HepG2 (cell line): ENCODE data around the gene NCOA4. TPM values are rescaled to one million over a fixed set of nuclear protein-coding genes. Genes with fewer than 3 reads are reported as not detected.
"Not testable (repeated sequence)": the region's sequence is repeated elsewhere in the genome, so short reads cannot be mapped to it uniquely, and the experiment has no call there.

Experiments used
- CCDC6 ChIP-seq: sonication (generic); formaldehyde crosslinking; IDR thresholded peaks from 2 replicates; pipeline ENCODE4 v1.8.1; 2022; ENCODE audit warnings: mild to moderate bottlenecking, missing genetic modification reagents, moderate library complexity
- FOXO1 ChIP-seq: sonication (generic); formaldehyde crosslinking; IDR thresholded peaks from 2 replicates; pipeline ENCODE4 v1.4.0; 2020; ENCODE audit warnings: missing genetic modification reagents
- GABPA ChIP-seq, 2 experiments: IDR thresholded peaks; 2 replicates each; pipeline ENCODE4 v1.6.1; 2011 to 2016; ENCODE audit warnings: low read depth in 2 of 2, low read length in 1 of 2, missing biosample characterization in 1 of 2, missing genetic modification characterization in 1 of 2
- GATAD1 ChIP-seq: IDR thresholded peaks from 2 replicates; pipeline ENCODE4 v1.6.1; 2016; ENCODE audit warnings: missing genetic modification reagents, missing compliant biosample characterization
- HMG20A ChIP-seq: IDR thresholded peaks from 2 replicates; pipeline ENCODE4 v1.6.1; 2016; ENCODE audit warnings: borderline replicate concordance
- ONECUT2 ChIP-seq: sonication (generic); formaldehyde crosslinking; IDR thresholded peaks from 2 replicates; pipeline ENCODE4 v1.4.0; 2020; ENCODE audit warnings: missing genetic modification reagents
- POLR2AphosphoS5 ChIP-seq: IDR thresholded peaks from 2 replicates; pipeline ENCODE4 v1.6.1; 2012; ENCODE audit warnings: low read depth, low read length
- POLR2G ChIP-seq: fragments of 200-400 bp; formaldehyde crosslinking; IDR thresholded peaks from 2 replicates; pipeline ENCODE4 v1.6.1; 2018; ENCODE audit warnings: mild to moderate bottlenecking, low read depth, low read length, moderate library complexity
- RXRB ChIP-seq: IDR thresholded peaks from 2 replicates; pipeline ENCODE4 v1.6.1; 2016; ENCODE audit warnings: borderline replicate concordance, missing genetic modification reagents, missing compliant biosample characterization
- SIX1 ChIP-seq: sonication (generic); formaldehyde crosslinking; IDR thresholded peaks from 2 replicates; pipeline ENCODE4 v1.4.0; 2020; ENCODE audit warnings: missing genetic modification reagents, borderline replicate concordance
- SRF ChIP-seq: IDR thresholded peaks from 2 replicates; pipeline ENCODE4 v1.6.1; 2011; ENCODE audit warnings: mild to moderate bottlenecking, low read depth, low read length, moderate library complexity
- ZNF614 ChIP-seq: IDR thresholded peaks from 2 replicates; pipeline ENCODE4 v1.6.1; 2018; ENCODE audit warnings: missing biosample characterization, missing genetic modification reagents, inconsistent platforms, borderline replicate concordance
- polyA plus RNA-seq, 8 experiments: library from polyadenylated mRNA; depleted of rRNA in 3 of 8; stranded (reverse) in 7 of 8; unstranded in 1 of 8; fragments of >200 nt; fragmentation: Illumina TruSeq in 4 of 8; extraction: Trizol in 4 of 8; gene quantifications; 2 replicates each; pipeline versions ENCODE4 v1.2.1 to v1.2.3, GENCODE V29; 2011 to 2016; ENCODE audit warnings: low read depth in 4 of 8, missing spikeins in 1 of 8, mixed read lengths in 1 of 8; ENCODE audit not compliant: insufficient read depth in 1 of 8
- total RNA-seq, 5 experiments: library from RNA; depleted of rRNA; stranded (reverse); fragments of >200 nt; fragmentation: Illumina TruSeq; extraction: Trizol; gene quantifications; 2 replicates each; pipeline ENCODE4 v1.2.3, GENCODE V29; 2016; ENCODE audit warnings: low read depth in 1 of 5
- TF ChIP-seq, protein P1 (sequence below): IDR thresholded peaks from 2 replicates; pipeline ENCODE4 v1.6.1; 2016; ENCODE audit warnings: low read depth, missing genetic modification reagents, missing compliant biosample characterization
- TF ChIP-seq, protein P2 (sequence below): sonication (generic); formaldehyde crosslinking; IDR thresholded peaks from 2 replicates; pipeline ENCODE4 v1.5.1; 2020; ENCODE audit warnings: mild to moderate bottlenecking, missing genetic modification reagents, moderate library complexity
- TF ChIP-seq, protein P3 (sequence below): sonication (generic); formaldehyde crosslinking; IDR thresholded peaks from 2 replicates; pipeline ENCODE4 v1.4.0; 2020; ENCODE audit warnings: mild to moderate bottlenecking, missing genetic modification reagents, borderline replicate concordance

NCOA4 gene
- total and polyA plus RNA-seq, 2 of the 13 experiments (the other 11 are each of a cell fraction or from before 2014, with no cell fraction given): 306 to 400 TPM

DNA sequence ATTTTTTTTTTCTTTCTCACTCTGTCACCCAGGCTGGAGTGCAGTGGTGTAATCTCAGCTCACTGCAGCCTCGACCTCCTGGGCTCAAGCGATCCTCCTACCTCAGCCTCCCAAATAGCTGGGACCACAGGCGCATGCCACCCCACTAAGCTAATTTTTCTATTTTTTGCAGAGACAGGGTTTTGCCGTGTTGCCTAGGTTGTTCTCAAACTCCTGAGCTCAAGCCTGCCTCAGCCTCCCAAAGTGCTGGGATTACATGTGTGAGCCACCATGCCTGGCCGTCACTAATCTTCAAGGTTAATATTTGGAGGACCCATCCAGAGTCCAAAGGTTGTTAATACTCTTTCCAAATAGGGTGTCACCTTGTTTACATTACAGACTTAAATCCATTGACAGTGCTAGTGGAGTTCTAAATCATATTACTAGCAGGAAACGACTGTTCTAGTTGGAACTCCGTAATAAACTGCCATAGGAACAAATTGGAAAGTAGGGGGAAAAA, 28.2 kb downstream of the NCOA4 start (continued):
- TF ChIP-seq, protein P1, sequence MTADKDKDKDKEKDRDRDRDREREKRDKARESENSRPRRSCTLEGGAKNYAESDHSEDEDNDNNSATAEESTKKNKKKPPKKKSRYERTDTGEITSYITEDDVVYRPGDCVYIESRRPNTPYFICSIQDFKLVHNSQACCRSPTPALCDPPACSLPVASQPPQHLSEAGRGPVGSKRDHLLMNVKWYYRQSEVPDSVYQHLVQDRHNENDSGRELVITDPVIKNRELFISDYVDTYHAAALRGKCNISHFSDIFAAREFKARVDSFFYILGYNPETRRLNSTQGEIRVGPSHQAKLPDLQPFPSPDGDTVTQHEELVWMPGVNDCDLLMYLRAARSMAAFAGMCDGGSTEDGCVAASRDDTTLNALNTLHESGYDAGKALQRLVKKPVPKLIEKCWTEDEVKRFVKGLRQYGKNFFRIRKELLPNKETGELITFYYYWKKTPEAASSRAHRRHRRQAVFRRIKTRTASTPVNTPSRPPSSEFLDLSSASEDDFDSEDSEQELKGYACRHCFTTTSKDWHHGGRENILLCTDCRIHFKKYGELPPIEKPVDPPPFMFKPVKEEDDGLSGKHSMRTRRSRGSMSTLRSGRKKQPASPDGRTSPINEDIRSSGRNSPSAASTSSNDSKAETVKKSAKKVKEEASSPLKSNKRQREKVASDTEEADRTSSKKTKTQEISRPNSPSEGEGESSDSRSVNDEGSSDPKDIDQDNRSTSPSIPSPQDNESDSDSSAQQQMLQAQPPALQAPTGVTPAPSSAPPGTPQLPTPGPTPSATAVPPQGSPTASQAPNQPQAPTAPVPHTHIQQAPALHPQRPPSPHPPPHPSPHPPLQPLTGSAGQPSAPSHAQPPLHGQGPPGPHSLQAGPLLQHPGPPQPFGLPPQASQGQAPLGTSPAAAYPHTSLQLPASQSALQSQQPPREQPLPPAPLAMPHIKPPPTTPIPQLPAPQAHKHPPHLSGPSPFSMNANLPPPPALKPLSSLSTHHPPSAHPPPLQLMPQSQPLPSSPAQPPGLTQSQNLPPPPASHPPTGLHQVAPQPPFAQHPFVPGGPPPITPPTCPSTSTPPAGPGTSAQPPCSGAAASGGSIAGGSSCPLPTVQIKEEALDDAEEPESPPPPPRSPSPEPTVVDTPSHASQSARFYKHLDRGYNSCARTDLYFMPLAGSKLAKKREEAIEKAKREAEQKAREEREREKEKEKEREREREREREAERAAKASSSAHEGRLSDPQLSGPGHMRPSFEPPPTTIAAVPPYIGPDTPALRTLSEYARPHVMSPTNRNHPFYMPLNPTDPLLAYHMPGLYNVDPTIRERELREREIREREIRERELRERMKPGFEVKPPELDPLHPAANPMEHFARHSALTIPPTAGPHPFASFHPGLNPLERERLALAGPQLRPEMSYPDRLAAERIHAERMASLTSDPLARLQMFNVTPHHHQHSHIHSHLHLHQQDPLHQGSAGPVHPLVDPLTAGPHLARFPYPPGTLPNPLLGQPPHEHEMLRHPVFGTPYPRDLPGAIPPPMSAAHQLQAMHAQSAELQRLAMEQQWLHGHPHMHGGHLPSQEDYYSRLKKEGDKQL (CRISPR knock-in tag): 0 out of 2 replicates have a peak, but pooled peaks have one; percentile 50
- TF ChIP-seq SIX1 (peak; percentile 43; the same call in 1 of the 2 replicates), RXRB (CRISPR knock-in tag) (peak; percentile 65), SRF (peak; percentile 64; the same call in 1 of the 2 replicates), POLR2AphosphoS5 (peak; percentile 32; the same call in 1 of the 2 replicates), CCDC6 (peak; percentile 36; the same call in 1 of the 2 replicates), ONECUT2 (CRISPR knock-in tag) (0 out of 2 replicates have a peak, but pooled peaks have one; percentile 18), ZNF614 (CRISPR knock-in tag) (0 out of 2 replicates have a peak, but pooled peaks have one; percentile 47), POLR2G (peak; percentile 47; the same call in 1 of the 2 replicates), FOXO1 (CRISPR knock-in tag) (peak; percentile 55), GABPA (CRISPR knock-in tag; IDR thresholded peaks at IDR 0.05; ENCODE audit: low read depth) (peak; percentile 52; the same call in 1 of the 2 replicates), GATAD1 (CRISPR knock-in tag) (peak; percentile 52), HMG20A (CRISPR knock-in tag) (peak; percentile 79)
- TF ChIP-seq, protein P2, sequence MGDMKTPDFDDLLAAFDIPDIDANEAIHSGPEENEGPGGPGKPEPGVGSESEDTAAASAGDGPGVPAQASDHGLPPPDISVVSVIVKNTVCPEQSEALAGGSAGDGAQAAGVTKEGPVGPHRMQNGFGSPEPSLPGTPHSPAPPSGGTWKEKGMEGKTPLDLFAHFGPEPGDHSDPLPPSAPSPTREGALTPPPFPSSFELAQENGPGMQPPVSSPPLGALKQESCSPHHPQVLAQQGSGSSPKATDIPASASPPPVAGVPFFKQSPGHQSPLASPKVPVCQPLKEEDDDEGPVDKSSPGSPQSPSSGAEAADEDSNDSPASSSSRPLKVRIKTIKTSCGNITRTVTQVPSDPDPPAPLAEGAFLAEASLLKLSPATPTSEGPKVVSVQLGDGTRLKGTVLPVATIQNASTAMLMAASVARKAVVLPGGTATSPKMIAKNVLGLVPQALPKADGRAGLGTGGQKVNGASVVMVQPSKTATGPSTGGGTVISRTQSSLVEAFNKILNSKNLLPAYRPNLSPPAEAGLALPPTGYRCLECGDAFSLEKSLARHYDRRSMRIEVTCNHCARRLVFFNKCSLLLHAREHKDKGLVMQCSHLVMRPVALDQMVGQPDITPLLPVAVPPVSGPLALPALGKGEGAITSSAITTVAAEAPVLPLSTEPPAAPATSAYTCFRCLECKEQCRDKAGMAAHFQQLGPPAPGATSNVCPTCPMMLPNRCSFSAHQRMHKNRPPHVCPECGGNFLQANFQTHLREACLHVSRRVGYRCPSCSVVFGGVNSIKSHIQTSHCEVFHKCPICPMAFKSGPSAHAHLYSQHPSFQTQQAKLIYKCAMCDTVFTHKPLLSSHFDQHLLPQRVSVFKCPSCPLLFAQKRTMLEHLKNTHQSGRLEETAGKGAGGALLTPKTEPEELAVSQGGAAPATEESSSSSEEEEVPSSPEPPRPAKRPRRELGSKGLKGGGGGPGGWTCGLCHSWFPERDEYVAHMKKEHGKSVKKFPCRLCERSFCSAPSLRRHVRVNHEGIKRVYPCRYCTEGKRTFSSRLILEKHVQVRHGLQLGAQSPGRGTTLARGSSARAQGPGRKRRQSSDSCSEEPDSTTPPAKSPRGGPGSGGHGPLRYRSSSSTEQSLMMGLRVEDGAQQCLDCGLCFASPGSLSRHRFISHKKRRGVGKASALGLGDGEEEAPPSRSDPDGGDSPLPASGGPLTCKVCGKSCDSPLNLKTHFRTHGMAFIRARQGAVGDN (CRISPR knock-in tag): peak; percentile 49
- not testable (repeated sequence) for TF ChIP-seq GABPA (IDR thresholded peaks at IDR 0.05; ENCODE audit: low read depth, low read length)
- TF ChIP-seq, protein P3, sequence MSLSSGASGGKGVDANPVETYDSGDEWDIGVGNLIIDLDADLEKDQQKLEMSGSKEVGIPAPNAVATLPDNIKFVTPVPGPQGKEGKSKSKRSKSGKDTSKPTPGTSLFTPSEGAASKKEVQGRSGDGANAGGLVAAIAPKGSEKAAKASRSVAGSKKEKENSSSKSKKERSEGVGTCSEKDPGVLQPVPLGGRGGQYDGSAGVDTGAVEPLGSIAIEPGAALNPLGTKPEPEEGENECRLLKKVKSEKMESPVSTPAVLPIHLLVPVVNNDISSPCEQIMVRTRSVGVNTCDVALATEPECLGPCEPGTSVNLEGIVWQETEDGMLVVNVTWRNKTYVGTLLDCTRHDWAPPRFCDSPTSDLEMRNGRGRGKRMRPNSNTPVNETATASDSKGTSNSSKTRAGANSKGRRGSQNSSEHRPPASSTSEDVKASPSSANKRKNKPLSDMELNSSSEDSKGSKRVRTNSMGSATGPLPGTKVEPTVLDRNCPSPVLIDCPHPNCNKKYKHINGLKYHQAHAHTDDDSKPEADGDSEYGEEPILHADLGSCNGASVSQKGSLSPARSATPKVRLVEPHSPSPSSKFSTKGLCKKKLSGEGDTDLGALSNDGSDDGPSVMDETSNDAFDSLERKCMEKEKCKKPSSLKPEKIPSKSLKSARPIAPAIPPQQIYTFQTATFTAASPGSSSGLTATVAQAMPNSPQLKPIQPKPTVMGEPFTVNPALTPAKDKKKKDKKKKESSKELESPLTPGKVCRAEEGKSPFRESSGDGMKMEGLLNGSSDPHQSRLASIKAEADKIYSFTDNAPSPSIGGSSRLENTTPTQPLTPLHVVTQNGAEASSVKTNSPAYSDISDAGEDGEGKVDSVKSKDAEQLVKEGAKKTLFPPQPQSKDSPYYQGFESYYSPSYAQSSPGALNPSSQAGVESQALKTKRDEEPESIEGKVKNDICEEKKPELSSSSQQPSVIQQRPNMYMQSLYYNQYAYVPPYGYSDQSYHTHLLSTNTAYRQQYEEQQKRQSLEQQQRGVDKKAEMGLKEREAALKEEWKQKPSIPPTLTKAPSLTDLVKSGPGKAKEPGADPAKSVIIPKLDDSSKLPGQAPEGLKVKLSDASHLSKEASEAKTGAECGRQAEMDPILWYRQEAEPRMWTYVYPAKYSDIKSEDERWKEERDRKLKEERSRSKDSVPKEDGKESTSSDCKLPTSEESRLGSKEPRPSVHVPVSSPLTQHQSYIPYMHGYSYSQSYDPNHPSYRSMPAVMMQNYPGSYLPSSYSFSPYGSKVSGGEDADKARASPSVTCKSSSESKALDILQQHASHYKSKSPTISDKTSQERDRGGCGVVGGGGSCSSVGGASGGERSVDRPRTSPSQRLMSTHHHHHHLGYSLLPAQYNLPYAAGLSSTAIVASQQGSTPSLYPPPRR (CRISPR knock-in tag): peak; percentile 77; the same call in 1 of the 2 replicates
